Amniotic epithelial cell (primary cell): Measurements from ENCODE around the gene RSPO4.

Experiments
- DNase-seq: peaks from one replicate; pipeline ENCODE4 v3.0.0-alpha.2; 2010; ENCODE audit warnings: low read depth

The RSPO4 gene

DNA sequence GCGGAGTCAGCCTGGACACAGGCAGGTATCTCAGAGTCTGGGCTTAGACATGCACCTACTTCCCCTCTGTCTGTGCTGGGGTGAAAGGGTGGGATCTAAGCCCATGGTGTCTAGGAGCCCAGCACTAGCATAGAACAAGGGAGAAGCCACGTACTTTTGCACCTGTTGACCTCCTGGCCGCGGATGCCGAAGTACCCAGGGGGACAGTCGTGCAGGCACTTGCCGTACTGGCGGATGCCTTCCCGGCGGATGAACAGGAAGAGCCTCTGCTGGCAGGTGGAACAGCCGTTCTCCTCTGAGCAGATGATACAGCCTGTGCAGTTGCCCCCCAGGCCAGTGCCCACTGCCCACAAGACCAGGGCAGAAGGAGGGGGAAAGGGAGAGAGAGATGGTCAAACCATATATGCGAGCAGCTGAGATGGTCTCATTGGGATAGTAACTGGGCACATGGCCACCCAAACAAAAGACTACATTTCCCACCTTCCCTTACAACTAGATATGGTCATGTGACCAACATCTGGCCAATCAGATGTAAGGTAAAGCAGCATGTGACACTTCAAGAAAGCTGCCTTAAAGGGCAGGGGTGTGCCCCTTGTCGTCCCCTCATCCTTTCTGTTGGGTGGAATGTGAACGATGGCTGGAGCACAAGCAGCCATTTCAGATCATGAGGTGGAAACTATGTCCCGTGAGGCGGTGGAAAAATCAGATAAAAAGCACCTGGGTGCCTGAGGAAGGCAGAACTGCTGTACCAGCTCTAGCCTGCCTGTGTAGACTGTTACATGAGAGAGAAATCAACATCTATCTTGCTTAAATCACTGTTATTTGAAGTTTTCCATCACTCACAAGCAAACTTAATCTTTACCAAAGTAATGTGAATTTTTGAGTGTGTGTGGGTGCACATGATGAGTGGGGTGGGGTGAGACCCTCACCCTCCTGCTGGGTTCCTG, 34.0 kb downstream of the RSPO4 start:
- DNase-seq, result peak; percentile 35

DNA sequence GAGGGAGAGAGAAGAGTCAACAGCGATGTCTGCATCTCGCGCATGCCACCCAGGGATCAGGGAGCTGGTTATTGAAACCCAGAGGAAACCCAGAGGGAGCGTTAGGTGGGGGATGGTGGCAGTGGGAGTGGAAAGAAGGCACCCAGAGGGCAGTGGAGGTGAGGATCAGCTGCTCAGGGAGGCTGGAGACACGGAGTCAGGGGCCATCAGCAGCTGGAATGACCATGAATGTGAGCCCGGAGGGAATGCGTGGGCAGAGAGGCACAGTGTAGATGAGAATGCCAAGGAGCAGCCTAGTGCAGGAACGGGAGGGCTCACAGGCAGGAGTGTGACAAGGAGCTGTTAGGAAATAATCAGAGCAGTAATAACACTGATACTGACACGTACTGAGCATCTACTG, 36.2 kb downstream of the RSPO4 start:
- DNase-seq, result no peak

DNA sequence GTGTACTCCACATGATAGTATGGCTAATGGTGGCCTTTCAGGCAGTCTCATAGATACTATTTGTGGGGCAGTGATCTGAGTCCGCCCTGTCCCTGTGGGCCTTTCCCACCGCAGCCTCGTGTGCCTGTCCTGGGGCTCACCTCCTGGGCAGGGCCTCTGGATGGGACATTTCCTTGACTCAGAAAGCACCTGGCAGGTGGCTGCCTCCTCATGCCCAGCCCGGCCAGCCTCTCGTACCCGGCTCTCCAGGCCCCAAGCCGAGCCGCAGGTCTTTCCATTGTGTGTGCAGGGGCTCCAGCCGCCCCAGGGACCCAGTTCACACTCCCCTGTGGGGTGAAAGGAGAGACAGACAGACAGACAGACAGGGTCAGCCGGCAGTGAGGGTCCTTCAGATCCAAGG, 38.3 kb downstream of the RSPO4 start:
- no peak for DNase-seq

GRCh38 chr20:962683-963082, 39.4 kb downstream of the RSPO4 start:
- DNase-seq, result no peak

DNA sequence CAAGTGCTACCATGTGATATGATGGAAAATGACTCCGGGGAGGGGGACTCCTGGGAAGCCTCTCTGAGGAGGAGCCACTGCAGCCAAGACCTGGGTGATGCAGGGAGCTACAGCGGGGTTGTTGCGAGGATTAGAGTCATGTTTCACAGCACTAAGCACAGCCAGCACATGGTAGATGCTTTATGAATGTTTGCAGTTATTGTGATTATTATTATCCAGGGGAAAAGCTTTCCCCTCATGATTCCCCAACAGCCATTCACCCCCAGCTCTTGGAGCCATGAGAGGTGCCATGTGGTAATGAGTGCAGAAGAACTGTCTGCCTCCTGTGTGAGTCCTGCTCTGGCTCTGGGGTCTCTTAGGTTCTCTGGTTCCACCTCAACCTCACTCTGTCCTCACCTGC, 39.9 kb downstream of the RSPO4 start:
- DNase-seq, result no peak

DNA sequence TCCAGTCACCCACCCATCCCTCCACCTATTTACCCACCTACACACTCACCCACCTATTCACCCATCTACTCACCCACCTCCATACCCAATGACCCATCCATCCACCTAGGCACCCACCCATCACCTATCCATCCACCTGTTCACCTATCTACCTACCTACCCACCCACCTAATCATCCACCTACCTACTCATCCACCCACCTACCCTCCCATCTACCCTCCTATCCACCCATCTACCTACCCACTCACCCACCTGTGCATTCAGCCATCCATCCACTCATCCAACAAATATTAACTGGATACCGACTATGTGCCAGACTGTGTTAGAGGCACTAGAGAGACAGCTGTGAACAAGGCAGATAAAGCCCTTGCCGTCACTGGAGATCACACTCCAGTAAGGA, 40.3 kb downstream of the RSPO4 start:
- no peak for DNase-seq

- no peak for DNase-seq
These were observed 42.0 kb downstream of the RSPO4 start for GRCh38 chr20:959996-960615.

GRCh38 chr20:958936-959815, 42.9 kb downstream of the RSPO4 start:
- DNase-seq, result no peak

- DNase-seq, result no peak
These were observed 44.6 kb downstream of the RSPO4 start for GRCh38 chr20:957544-957943.

DNA sequence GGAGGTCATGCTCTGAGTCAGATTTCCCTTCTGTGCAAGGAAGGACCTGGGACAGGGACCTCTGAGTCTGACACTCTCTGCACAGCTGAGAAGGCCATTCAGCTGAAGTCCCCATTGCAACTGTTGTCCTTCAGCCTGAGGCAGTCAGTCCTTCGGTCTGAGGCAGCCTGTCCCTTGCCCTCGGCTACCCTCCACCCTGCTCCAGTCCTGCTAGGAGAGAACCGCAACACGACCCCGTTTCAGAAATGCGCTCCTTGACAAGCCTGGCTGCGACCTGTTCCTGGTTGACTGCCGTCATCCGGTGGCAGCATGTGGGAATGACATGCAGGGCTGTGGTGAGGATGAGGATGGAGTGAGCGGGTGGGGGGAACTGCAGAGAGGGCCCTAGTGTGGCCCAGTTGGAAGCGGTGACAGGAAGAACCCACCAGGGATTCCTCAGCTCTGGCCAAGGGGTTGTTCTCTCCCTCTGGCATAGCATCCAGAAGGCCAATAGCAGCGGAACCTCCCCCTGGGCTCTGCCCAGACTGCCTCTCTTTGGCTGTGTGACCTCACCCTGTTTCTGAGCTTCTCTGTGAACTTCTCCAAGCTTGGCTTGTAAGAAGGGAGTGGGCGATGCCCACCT, 45.7 kb downstream of the RSPO4 start:
- DNase-seq, result peak; percentile 35

- DNase-seq, result no peak
These were observed 46.5 kb downstream of the RSPO4 start for GRCh38 chr20:955656-956055.

GRCh38 chr20:955111-955510, 47.0 kb downstream of the RSPO4 start:
- DNase-seq, result no peak

GRCh38 chr20:953742-954141, 48.4 kb downstream of the RSPO4 start:
- no peak for DNase-seq

DNA sequence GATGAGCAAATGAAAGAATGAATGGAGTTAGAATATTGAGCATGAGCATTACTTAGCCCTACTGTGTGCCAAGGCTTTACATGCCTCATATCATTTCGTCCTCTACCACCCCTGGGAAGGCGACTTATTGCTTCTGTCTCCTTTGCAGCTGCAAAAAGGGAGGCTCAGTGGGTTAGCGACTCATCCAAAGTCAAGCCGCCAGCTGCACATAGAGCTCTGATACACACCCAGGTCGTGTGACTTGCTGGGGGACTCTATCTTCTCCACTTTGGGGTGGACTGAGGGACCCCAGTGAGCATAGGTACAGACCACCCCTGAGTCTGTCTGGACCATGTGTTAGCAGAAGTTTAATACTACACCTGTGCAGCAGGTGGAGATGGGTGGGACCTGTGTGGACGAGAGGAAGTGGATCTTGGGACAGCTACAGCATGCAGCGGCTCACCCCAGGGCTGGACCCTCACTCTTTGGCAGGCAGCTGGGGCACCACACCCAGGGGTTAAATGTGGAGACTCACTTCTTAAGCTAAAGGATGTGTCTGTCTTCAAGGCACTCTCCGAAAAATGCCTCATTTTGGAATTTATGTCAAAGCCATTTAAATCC, 49.8 kb downstream of the RSPO4 start:
- DNase-seq, result no peak

- DNase-seq, result no peak
These were observed 50.5 kb downstream of the RSPO4 start for GRCh38 chr20:951384-952169.

- DNase-seq, result no peak
These were observed 52.4 kb downstream of the RSPO4 start for GRCh38 chr20:949717-950116.

DNA sequence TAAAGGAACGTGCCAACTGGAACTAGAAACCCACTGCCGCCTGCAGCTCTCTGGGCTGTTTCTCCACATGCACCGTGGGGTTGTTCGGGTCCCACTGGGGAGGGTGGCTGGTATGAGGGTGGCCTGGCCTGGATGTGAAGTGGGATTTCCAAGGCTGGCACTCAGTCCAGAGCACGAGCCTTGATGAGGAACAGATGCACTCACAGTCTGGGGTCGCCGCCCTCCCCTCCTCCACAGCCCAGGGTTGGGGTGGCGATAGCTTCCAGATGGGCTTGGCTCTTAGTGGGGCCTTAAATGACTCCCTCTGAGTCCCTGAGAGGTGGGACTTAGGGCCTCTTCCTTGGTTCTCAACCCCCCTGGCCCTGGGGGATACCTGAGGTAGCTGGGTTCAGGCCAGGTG, 55.3 kb downstream of the RSPO4 start:
- no peak for DNase-seq

DNA sequence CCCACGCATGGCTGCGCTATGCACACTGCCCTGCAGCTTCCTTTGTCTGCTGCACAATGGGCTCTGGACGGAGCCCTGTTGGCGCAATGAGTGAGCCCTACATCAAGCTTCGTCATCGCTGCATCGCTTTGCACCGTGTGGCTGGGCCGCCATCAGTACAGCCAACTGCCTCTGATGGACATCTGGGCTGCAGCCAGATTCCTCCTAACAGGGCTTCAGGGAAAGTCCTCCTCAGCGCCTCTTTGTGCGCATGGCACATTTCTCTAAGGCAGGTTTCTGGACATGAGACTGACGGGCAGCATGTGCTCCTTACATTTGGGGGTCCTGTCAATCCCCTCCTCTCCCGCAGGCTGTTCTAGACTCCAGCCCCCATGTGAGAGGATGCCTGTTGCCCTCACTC, 56.3 kb downstream of the RSPO4 start:
- no peak for DNase-seq

DNA sequence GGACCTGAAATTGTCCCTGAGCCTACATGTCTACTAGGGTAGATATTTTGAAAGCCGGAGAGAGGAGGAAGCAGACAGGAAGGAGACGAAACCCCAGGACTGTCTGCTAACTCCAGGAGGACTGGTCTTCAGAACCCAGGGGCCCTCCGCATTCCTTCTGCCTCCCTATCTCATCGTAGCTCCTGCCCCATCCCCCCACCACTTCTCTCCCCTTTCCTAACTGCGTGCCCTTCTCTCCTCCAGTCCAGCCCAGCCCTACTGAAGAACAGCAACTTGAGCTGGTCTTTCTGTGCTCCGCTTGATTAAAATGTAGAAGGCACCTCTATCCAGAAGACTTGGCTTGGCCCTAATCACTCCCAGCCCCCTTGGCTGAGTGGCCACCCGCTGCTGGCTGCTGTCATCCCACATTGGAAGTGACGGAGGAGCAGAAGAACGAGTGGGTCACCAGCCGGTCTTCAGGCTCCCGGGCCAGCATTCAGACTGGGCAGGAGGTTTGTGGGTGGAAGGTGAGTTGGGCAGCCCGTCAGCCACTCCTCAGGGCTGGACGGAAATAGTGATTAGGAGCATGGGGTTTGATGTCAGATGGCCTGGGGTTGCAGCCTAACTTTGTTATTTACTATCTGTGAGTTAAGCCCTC, 57.2 kb downstream of the RSPO4 start:
- no peak for DNase-seq

DNA sequence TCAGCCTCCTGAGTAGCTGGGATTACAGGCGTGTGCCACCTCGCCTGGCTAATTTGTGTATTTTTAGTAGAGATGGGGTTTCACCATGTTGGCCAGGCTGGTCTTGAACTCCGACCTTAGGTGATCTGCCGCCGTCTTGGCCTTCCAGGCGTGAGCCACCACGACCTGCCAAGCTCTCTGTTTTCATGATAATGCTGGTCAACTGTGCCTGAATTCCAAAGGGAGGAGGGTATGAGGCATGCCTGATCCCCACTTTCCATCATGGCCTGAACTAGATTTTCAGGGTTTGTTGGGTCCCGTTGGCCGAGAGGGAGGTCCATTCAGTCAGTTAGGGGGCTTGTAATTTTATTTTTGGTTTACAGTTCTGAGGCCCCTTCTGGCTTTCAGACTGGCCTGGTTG, 58.0 kb downstream of the RSPO4 start:
- DNase-seq, result no peak
